Stimulated activated CD4-positive, alpha-beta T cell treated with anti-CD3 and anti-CD28 coated beads, Interleukin-12 subunit alpha, Interleukin-12 subunit beta, amount 100 ng/mL, for 24 hours (primary cell): ENCODE results near the gene CEP170B.
"Not testable (repeated sequence)": the region's sequence is repeated elsewhere in the genome, so short reads cannot be mapped to it uniquely, and the experiment has no call there.

Experiments used
- DNase-seq, 2 experiments: peaks; one replicate each; pipeline ENCODE4 v3.0.0-alpha.2; 2020; ENCODE audit warnings: low read depth in 2 of 2

CEP170B gene

DNA sequence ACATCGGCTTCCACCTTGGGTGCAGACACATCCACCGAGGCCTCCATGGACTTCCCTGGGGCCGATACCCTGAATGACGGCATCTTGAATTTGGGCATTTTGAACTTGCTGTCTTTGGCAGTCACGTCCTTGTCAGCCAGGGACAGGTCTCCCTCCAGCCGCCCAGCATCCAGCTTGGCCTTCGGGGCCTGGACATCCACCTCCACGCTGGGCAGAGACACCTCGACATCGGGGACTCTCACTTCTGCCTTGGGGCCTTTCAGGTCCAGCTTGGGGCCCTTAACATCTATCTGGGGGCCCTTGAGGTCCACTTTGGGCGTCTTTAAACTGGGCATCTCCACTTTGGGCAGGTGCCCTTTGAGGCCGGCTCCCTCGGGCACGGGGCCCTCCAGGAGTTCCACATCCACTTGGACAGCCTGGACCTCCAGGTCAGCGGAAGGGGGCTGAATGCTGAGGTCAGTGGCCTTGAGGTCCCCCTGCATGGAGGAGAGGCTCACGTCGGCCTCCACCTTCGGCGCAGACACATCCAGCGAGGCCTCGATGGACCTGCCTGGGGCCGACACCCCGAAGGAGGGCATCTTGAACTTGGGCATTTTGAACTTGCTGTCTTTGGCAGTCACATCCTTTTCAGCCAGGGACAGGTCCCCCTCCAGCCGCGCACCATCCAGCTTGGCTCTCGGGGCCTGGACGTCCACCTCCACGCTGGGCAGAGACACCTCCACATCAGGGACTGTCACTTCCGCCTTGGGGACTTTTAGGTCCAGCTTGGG lies 79.6 kb downstream of the CEP170B start:
- not testable (repeated sequence) for DNase-seq

DNA sequence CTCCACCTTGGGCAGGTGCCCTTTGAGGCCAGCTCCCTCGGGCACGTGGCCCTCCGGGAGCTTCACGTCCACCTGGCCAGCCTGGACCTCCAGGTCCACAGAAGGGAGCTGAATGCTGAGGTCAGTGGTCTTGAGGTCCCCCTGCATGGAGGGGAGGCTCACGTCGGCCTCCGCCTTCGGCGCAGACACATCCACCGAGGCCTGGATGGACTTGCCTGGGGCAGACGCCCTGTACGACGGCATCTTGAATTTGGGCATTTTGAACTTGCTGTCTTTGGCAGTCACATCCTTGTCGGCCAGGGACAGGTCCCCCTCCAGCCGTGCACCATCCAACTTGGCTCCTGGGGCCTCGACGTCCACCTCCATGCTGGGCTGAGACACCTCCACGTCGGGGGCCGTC lies 80.2 kb downstream of the CEP170B start:
- DNase-seq, result not testable (repeated sequence)
